H7 (cell line): ENCODE data around the gene MOB3A. TPM values are rescaled to one million over a fixed set of nuclear protein-coding genes. Genes with fewer than 3 reads are reported as not detected.
"Not testable (repeated sequence)": the region's sequence is repeated elsewhere in the genome, so short reads cannot be mapped to it uniquely, and the experiment has no call there.

Experiments
- DNase-seq: peaks from one replicate; pipeline ENCODE4 v3.0.0; 2012
- H3K27me3 ChIP-seq: 2 replicates; pipeline ENCODE4 v1.6.0; 2011; ENCODE audit warnings: mild to moderate bottlenecking, low read length; ENCODE audit not compliant: control insufficient read depth, insufficient read depth
- H3K36me3 ChIP-seq: replicated peaks from 2 replicates; pipeline ENCODE4 v1.5.1; 2011; ENCODE audit warnings: low read length; ENCODE audit not compliant: control insufficient read depth, insufficient read depth
- H3K4me3 ChIP-seq: 2 replicates; pipeline ENCODE4 v1.5.1; 2011; ENCODE audit warnings: low read depth, mild to moderate bottlenecking, control low read depth, low read length, moderate library complexity; ENCODE audit not compliant: insufficient read depth
- total RNA-seq: library from RNA; depleted of rRNA; stranded (reverse); fragments of >200 nt; shearing (Covaris generic); gene quantifications from 2 replicates; pipeline ENCODE4 v1.2.3, GENCODE V29; 2014

Gene MOB3A
- total RNA-seq, 1 experiment from 2014 or later: 8.9 TPM

DNA sequence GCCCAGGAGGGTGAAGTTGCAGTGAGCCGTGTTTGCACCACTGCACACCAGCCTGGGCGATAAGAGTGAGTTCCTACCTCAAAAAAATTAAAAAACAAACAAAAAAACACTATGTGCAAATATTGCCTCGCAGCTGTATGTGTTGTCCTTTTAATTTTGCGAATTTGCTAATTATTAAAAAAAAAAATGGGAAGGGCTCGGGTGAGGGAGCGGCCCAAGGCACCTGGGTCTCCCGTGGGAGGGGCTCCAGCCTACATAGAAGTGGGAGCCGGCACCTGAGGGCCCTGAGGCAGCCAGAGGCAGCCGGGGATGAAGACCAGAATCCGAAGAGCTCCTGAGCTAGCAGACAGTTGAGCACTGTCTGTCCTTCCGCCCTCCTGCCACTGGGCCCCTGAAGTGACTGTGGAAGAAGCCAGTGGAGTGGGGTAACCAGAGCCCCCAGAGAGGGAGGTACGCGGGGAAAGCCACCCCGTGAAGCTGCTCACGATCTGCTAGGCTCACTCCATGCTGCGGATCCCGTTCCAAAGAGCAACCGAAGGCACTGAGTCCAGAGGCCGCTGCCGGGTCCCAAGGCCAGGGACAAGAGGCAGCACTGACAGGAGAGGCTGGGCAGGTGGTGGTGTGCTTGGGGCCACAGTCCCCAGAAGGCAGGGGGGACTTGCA is 7.0 kb upstream of the MOB3A start:
- H3K27me3 ChIP-seq: no peaks in the 10 kb centered on the region
- no peak for DNase-seq
- H3K36me3 ChIP-seq: peaks cover 22% of the 10 kb centered on the region
- no peak overlapping the region for H3K4me3 ChIP-seq

DNA sequence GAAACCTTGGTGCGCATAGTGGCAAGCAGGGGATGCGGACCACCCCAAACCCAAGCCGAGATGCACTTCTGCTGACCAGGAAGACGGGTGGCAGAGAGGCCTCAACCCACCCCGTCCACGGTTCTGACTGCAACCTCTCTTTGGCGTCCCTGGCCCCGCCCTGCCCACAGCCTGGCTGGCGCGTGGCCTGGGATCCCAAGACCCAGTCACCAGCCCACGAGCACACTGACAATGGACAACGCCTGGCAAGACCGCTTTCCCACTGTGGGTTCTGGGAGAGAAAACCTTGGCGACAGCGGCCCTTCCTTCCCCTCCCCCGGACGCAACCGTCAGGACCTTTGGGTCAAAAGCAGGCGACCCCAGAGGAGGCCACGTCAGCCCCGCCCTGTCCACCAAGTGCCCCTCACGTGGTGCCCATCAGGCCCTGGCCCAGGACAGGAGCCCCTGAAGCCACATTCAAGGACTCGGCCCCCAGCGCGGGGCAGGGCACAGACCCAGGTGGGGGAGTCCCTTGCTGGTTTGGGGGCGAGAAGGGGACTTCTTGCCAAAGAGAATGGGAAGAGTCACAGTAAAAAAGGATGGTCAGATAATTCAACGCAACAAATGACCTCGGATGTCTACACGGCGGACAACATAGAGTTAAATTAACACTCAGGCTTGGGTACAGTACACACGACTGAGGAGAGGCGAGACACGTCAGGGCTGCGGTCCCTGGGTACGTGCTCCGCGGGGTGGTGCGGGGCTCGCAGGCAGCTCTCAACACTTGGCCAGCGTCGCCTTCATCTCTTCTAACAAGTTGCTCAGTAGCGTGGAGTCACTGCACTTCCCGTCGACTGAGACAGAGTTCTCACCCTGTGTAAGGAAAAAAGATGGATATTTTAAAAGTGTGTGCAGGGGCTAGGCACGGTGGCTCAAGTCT is 5.5 kb upstream of the MOB3A start:
- no peak for DNase-seq
- Histone ChIP-seq H3K4me3 (no peak overlapping the region), H3K36me3 (peaks cover 15% of the 10 kb centered on the region), H3K27me3 (no peaks in the 10 kb centered on the region)

DNA sequence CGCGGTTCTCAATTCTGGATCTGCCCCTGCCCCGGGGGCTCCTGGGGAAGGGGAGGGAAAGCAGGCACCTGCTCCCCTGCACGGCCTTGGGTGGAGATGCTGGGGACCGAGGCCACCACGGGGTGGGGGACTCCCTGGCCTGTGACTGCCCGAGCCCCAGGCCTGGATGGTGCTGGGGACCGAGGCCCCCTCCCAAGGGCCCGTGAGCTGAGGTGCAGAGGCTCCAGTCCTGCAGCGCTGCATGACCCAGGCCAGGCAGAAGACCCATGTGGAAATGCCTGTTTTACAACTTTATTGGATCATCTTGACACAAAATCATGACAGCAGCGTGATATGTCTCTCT is 4.6 kb upstream of the MOB3A start:
- Histone ChIP-seq H3K27me3 (no peaks in the 10 kb centered on the region), H3K4me3 (no peak overlapping the region), H3K36me3 (peaks cover 10% of the 10 kb centered on the region)
- no peak for DNase-seq

DNA sequence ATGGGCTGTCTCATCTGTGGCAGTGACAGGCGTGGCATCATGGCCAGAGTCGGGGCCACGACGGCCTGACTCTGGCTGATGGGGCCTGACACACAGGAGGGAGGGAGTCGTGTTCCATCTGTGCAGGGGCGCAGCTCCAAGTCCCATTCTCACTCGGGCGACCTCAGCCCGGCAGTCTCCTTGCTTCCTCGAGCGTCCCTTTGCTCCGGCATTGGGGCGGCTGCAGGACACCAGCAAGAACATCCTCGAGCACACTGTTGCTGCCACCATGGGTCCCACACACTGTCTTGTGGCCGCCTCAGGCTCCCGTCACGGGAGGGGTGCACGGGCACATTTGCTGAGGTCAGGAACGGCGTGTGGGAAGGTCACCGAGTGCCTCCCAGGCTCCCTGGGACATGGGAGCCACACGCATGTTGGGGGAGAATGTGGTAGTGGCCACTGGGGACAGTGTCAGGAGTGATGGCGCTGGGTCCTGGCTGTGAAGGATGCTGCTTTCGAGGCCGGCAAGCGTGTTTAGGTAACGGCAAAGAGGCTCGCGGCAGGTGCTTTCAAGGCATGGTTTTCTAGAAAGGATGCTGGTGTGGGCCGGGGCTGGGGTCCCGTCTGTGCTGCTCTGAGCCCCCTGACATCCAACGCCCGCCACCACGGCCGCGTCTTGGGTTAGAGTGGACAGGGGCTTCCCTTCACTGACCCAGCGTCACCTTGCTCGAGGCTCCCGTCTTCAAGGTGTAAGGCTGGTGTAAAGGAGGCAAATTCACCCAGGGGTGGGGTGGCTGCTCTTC is 4.0 kb upstream of the MOB3A start:
- Histone ChIP-seq H3K36me3 (peaks cover 10% of the 10 kb centered on the region), H3K4me3 (no peak overlapping the region), H3K27me3 (no peaks in the 10 kb centered on the region)
- no peak for DNase-seq

DNA sequence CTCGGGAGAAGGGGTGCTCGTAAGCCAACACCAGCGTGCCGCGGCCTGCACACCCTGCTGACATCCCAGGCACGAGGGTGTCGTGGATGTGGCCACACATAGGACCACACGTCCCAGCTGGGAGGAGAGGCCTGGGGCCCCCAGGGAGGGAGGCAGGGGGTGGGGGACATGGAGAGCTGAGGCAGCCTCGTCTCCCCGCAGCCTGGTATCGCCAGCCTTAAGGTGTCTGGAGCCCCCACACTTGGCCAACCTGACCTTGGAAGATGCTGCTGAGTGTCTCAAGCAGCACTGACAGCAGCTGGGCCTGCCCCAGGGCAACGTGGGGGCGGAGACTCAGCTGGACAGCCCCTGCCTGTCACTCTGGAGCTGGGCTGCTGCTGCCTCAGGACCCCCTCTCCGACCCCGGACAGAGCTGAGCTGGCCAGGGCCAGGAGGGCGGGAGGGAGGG is 3.0 kb upstream of the MOB3A start:
- no peak for DNase-seq
- peaks cover 10% of the 10 kb centered on the region for H3K36me3 ChIP-seq
- no peak overlapping the region for H3K4me3 ChIP-seq
- H3K27me3 ChIP-seq: no peaks in the 10 kb centered on the region

DNA sequence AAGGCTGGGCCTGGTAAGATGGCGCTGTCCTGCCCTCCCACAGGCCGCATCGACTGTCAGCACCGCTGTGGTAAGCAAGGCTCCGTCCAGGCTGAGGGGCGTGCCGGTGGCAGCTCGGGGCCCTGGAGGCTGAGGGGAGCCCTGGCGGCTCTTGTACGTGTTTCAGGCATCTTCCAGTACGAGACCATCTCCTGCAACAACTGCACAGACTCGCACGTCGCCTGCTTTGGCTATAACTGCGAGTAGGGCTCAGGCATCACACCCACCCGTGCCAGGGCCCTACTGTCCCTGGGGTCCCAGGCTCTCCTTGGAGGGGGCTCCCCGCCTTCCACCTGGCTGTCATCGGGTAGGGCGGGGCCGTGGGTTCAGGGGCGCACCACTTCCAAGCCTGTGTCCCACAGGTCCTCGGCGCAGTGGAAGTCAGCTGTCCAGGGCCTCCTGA is 1.8 kb upstream of the MOB3A start:
- H3K4me3 ChIP-seq: no peak overlapping the region
- no peaks in the 10 kb centered on the region for H3K27me3 ChIP-seq
- no peak for DNase-seq
- peaks cover 7% of the 10 kb centered on the region for H3K36me3 ChIP-seq

DNA sequence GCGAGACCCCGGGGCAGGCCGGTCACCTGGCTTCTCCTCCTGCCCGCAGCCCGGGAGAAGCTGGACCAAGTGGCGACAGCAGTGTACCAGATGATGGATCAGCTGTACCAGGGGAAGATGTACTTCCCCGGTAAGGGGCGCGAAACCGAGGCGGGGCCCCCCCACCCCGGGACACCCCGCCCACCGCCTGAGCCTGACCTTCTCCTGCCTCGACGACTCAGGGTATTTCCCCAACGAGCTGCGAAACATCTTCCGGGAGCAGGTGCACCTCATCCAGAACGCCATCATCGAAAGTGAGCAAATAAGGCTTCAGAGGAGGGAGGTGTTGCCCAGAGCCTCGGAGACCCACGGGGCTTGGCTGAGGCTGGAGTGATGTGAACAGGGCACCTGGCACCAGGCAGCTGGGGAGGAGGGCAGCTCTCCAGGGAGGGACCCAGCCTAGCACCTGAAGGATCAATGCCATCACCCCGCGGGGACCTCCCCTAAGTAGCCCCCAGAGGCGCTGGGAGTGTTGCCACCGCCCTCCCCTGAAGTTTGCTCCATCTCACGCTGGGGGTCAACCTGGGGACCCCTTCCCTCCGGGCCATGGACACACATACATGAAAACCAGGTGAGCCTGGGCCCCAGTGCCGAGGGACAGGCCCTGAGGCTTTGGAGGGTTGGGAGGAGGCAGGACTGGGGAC is 1.2 kb upstream of the MOB3A start:
- Histone ChIP-seq H3K27me3 (no peaks in the 10 kb centered on the region), H3K4me3 (peak overlapping the region; percentile 33), H3K36me3 (peaks cover 7% of the 10 kb centered on the region)
- no peak for DNase-seq

DNA sequence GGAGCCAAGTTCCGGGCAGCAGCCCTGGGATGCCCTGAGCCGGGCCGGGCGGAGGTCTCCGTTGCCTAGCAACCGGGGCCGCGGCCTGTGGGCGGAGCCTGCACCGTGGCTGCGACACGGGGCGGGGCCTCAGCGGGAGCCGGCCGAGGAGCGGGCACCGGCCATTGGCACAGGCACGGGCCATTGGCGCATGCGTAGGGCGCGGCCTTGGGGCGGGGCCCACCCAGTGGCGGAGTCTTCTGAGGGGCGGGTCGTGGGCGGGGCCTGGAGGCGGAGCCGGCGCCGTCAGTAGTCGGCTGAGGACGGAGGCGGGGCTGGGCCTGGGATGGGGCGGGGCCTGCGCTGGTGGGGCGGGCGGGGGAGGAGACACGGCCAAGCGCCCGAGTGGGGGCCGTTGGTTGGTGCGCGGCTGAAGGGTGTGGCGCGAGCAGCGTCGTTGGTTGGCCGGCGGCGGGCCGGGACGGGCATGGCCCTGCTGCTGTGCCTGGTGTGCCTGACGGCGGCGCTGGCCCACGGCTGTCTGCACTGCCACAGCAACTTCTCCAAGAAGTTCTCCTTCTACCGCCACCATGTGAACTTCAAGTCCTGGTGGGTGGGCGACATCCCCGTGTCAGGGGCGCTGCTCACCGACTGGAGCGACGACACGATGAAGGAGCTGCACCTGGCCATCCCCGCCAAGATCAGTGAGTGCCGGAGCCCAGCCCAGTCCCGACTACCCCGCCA is 515 bp upstream of the MOB3A start, which contains the start of gene IZUMO4:
Gene IZUMO4 (plus strand): TSS at position 436 of the 723 bp plus-strand sequence. CDS start 31 bp downstream, at position 467.
- DNase-seq: peak; percentile 100
- Histone ChIP-seq H3K36me3 (peaks cover 3% of the 10 kb centered on the region), H3K4me3 (peak within 1 kb of the TSS; percentile 71), H3K27me3 (no peaks in the 10 kb centered on the region)

DNA sequence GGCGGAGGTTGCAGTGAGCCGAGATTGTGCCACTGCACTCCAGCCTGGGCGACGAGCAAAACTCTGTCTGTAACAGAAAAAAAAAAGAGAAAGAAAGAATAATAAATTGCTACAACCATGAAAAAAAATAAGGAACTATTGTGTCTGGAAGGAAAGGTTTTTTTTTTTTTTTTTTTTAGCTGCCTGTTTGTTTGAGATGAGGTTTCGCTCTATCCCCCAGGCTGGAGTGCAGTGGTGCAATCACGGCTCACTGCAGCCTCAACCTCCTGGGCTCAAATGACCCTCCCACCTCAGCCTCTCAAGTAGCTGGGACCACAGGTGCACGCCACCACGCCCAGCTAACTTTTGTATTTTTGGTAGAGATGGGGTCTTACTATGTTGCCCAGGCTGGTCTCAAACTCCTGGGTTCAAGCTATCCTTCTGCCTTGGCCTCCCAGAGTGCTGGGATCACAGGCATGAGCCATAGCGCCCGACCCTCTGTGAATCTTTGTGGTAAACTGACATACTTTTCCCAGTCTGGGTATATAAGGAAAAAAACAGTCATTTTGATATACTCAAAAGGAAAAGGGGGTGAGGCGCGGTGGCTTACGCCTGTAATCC is 4.1 kb downstream of the MOB3A start:
- not testable (repeated sequence) for H3K27me3 ChIP-seq, H3K36me3 ChIP-seq, DNase-seq, H3K4me3 ChIP-seq

DNA sequence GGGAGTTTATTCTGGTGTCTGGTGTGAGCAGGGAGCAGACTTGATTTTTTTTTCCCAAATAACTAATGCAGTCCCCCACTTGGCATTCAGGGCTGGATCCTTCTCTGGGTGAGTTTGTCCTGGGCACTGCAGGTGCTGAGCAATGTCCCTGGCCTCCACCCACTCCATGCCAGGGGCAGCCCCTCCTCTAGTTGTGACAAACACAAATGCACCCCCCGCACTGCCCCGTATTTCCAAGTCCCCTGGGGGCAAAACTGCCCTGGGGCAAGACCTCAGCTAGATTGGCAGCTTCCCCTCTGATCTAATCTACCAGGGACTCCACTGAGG is 6.4 kb downstream of the MOB3A start:
- Histone ChIP-seq H3K27me3 (no peaks in the 10 kb centered on the region), H3K36me3 (no peaks in the 10 kb centered on the region; the same call in 1 of the 2 replicates), H3K4me3 (no peak overlapping the region)
- DNase-seq: no peak

DNA sequence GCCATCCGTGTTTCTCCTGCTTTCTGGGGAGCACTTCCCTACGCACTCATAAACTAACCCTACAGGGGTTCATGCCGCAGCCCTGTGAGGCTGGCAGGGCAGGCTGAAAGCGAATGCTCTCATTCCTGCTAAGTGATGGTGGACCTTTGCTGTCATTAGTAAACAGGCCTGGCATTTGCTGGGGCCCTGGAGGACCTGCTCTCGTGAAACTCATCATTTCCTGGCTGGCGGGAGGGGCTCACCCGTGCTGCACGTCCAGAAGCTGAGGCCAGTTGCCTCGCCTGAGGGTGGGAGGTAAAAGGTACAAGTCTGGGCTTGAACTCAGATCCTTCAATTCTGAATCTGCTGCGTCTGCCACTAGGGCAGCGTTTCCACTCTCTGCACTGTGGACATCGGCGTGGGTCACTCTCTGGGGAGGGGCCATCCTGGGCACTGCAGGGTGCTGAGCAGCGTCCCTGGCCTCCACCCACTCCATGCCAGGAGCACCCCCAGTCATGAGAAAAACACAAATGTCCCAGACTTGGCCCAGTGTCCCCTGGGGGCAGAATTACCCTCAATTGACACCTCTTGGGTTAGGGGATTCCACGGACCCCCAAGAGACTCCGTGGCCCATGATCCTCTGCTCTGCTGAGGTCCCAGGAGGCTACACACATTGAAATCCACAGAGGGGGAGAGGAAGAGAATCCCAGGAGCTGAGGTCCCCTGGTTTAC is 7.0 kb downstream of the MOB3A start:
- Histone ChIP-seq H3K27me3 (no peaks in the 10 kb centered on the region), H3K36me3 (no peaks in the 10 kb centered on the region; the same call in 1 of the 2 replicates), H3K4me3 (no peak overlapping the region)
- DNase-seq: no peak

DNA sequence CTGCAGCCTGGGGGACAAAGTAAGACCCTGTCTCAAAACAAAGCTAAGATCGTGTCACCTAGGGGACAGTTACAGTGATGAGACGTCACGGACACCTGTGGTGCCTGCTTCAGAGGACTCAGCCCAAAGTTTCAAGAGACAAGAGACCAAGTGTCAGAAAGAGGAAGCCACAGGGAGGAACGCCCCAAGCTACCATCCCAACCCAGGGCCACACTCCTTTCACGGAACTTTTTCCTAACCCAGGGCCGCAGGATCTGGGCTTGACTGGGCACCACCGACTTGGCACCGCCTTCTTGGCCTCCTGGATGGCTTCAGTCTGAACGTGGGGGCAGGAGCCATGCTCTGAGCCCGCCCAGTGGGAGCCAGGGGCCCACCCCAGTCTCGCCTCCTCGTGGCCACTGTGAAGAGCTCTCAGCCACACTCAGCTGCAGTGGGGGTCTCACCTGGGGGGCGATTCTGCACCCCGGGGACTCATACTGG is 8.5 kb downstream of the MOB3A start:
- H3K4me3 ChIP-seq: no peak overlapping the region
- H3K27me3 ChIP-seq: no peaks in the 10 kb centered on the region
- no peaks in the 10 kb centered on the region for H3K36me3 ChIP-seq
- DNase-seq: no peak
